Ascending aorta (tissue), 2 donors: ENCODE results near the gene FUT9. TPM values are rescaled to one million over a fixed set of nuclear protein-coding genes. Genes with fewer than 3 reads are reported as not detected.

Source experiments
- DNase-seq, 2 donors: peaks; one replicate each; pipeline ENCODE4 v3.0.0-alpha.2; 2019; ENCODE audit warnings: low spot score in 2 of 2
- H3K27ac ChIP-seq, 2 donors: fragments of 200-600 bp; sonication (generic); one replicate each; pipeline ENCODE4 v1.5.1; 2016 to 2017; ENCODE audit warnings: mild to moderate bottlenecking in 1 of 2
- H3K27me3 ChIP-seq: fragments of 200-600 bp; sonication (generic); one replicate; pipeline ENCODE4 v1.5.1; 2017
- H3K36me3 ChIP-seq, 2 donors: fragments of 200-600 bp; sonication (generic); one replicate each; pipeline ENCODE4 v1.5.1; 2016
- H3K4me1 ChIP-seq, 2 donors: fragments of 200-600 bp; sonication (generic); one replicate each; pipeline ENCODE4 v1.5.1; 2016 to 2017; ENCODE audit warnings: mild to moderate bottlenecking in 1 of 2
- H3K4me3 ChIP-seq, 2 donors: fragments of 200-600 bp; sonication (generic); one replicate each; pipeline ENCODE4 v1.5.1; 2016 to 2017; ENCODE audit warnings: mild to moderate bottlenecking in 1 of 2
- H3K9me3 ChIP-seq, 2 donors: fragments of 200-600 bp; sonication (generic); one replicate each; pipeline ENCODE4 v1.5.1; 2016
- intact Hi-C: fragments of 100-400 bp; cut with DNase I; formaldehyde crosslinking; loops from one replicate; pipeline ENCODE4 v1.15.1; 2023
- total RNA-seq: library from RNA; depleted of rRNA; stranded (reverse); fragments of >200 nt; gene quantifications from one replicate; pipeline ENCODE4 v1.1.0, GENCODE V29; 2016
- TF ChIP-seq, protein P1 (sequence below), 3 experiments: fragments of 200-600 bp in 2 of 3; fragments of 450-650 bp in 1 of 3; sonication (generic) in 2 of 3; IDR thresholded peaks; one replicate each; pipeline ENCODE4 v1.5.1; 2016 to 2019; ENCODE audit warnings: antibody characterized with exemption in 3 of 3, mild to moderate bottlenecking in 1 of 3, moderate library complexity in 1 of 3

Gene FUT9
- total RNA-seq, 1 donor from 2014 or later = not detected

GRCh38 chr6:96153775-96154174 is 138.0 kb downstream of the FUT9 start:
- Histone ChIP-seq H3K4me3 (no peak overlapping the region), H3K27ac (no peak overlapping the region), H3K27me3 (no peaks in the 10 kb centered on the region), H3K4me1 (no peaks in the 10 kb centered on the region), H3K9me3 (no peaks in the 10 kb centered on the region), H3K36me3 (no peaks in the 10 kb centered on the region)
- intact Hi-C loops = no loop called here
- no peak for DNase-seq
- TF ChIP-seq, protein P1, sequence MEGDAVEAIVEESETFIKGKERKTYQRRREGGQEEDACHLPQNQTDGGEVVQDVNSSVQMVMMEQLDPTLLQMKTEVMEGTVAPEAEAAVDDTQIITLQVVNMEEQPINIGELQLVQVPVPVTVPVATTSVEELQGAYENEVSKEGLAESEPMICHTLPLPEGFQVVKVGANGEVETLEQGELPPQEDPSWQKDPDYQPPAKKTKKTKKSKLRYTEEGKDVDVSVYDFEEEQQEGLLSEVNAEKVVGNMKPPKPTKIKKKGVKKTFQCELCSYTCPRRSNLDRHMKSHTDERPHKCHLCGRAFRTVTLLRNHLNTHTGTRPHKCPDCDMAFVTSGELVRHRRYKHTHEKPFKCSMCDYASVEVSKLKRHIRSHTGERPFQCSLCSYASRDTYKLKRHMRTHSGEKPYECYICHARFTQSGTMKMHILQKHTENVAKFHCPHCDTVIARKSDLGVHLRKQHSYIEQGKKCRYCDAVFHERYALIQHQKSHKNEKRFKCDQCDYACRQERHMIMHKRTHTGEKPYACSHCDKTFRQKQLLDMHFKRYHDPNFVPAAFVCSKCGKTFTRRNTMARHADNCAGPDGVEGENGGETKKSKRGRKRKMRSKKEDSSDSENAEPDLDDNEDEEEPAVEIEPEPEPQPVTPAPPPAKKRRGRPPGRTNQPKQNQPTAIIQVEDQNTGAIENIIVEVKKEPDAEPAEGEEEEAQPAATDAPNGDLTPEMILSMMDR (IDR thresholded peaks at IDR 0.05) = no peak

DNA sequence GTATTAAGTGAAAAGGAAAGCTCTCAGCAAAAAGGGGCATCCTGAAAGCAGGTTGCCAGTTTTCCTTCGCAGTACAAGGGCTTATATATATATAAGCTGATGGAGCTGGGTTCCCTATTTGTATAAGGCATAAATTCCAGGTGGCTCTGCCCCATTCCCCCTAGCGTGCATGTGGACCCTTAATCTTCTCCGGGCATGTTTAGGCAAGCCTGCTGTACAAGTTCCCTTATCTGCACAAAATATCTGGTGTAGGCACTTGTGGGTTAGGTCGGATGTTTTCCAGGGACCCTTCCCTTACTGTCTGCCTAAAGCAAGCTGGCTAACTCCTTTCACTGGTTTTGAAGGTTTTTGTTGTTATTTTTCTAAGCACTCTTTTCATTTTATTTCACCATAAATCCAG is 140.7 kb downstream of the FUT9 start:
- H3K9me3 ChIP-seq = no peaks in the 10 kb centered on the region
- no peaks in the 10 kb centered on the region for H3K36me3 ChIP-seq
- no peak overlapping the region for H3K27ac ChIP-seq
- no peaks in the 10 kb centered on the region for H3K4me1 ChIP-seq
- no peak for DNase-seq
- H3K27me3 ChIP-seq = no peaks in the 10 kb centered on the region
- H3K4me3 ChIP-seq = no peak overlapping the region
- TF ChIP-seq, protein P1 (IDR thresholded peaks at IDR 0.05) = no peak
- intact Hi-C loops = no loop called here

DNA sequence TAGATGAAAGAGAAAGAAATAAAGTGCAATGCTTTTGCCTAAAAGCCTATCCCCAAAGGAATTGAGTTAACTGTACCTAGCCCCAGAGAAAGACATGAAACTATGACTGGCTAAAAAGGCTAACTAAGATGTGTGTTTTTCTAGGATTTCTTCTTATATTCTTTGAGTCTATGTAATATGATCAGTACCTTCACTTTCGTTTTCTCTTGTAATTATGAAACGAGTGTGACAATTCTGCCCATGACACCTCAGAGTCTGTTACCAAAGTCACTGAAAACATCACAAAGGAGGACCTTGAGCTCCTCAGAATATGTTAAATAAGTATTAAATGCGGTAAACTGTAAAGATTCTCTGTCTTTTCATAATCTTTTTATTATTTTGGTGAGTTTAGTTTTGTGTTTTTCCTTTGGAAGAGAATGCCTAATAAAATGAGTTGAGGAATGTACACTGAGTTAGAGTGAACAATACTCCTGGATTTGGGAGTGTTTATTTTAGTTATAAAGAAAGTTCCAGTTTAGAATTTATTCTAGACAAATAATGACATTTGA is 141.3 kb downstream of the FUT9 start:
- peak overlapping the region in 1 of 2 donors; percentile 15 for H3K4me3 ChIP-seq

GRCh38 chr6:96162711-96163120 is 146.9 kb downstream of the FUT9 start:
- no peaks in the 10 kb centered on the region for H3K27me3 ChIP-seq
- H3K27ac ChIP-seq = no peak overlapping the region
- TF ChIP-seq, protein P1 (IDR thresholded peaks at IDR 0.05) = no peak
- H3K4me3 ChIP-seq = no peak overlapping the region
- H3K4me1 ChIP-seq = no peaks in the 10 kb centered on the region
- no peak for DNase-seq
- H3K36me3 ChIP-seq = no peaks in the 10 kb centered on the region
- no peaks in the 10 kb centered on the region for H3K9me3 ChIP-seq
- intact Hi-C loops = no loop called here

More for the DNA sequence above, 141.3 kb downstream of the FUT9 start:
- intact Hi-C loops = no loop called here
- DNase-seq = no peak
- Histone ChIP-seq H3K4me1 (no peaks in the 10 kb centered on the region), H3K27ac (no peak overlapping the region), H3K9me3 (no peaks in the 10 kb centered on the region), H3K27me3 (no peaks in the 10 kb centered on the region), H3K36me3 (no peaks in the 10 kb centered on the region)
- TF ChIP-seq, protein P1 (IDR thresholded peaks at IDR 0.05) = no peak

GRCh38 chr6:96164802-96165201 is 149.0 kb downstream of the FUT9 start:
- Histone ChIP-seq H3K9me3 (no peaks in the 10 kb centered on the region), H3K4me3 (no peak overlapping the region), H3K27me3 (no peaks in the 10 kb centered on the region), H3K4me1 (no peaks in the 10 kb centered on the region), H3K36me3 (no peaks in the 10 kb centered on the region), H3K27ac (no peak overlapping the region)
- no peak for DNase-seq
- TF ChIP-seq, protein P1 (IDR thresholded peaks at IDR 0.05) = no peak
- intact Hi-C loops = no loop called here

DNA sequence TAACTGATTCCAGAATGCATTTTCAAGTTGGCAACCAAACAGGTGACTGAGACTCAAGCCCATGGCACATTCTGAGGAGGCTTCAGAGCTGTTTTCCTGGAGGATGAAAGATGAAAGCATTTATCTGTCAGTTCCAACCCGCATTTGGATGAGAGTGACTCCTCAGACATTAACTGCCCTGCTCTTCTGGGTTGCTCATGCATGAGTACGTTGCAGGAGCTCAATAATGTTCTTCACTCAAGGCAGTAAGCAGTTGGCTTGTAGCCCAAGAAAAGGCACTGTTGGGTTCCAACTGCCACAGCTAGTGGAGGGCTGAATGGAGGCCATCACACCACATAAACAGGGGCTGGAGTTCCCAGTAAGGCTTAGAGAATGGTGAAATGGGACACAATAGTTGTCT is 155.3 kb downstream of the FUT9 start:
- H3K4me1 ChIP-seq = no peaks in the 10 kb centered on the region
- no peaks in the 10 kb centered on the region for H3K27me3 ChIP-seq
- H3K9me3 ChIP-seq = no peaks in the 10 kb centered on the region
- no peak overlapping the region for H3K27ac ChIP-seq
- H3K36me3 ChIP-seq = no peaks in the 10 kb centered on the region
- no peak for DNase-seq
- TF ChIP-seq, protein P1 (IDR thresholded peaks at IDR 0.05) = no peak
- intact Hi-C loops = no loop called here
- no peak overlapping the region for H3K4me3 ChIP-seq
